Astrocyte (in vitro differentiated cells and primary cell): ENCODE data around the gene NCF2.

Source experiments
- EZH2 ChIP-seq: IDR thresholded peaks from 2 replicates; pipeline ENCODE4 v1.6.1; 2012; ENCODE audit warnings: mild to moderate bottlenecking, low read length, inconsistent platforms; ENCODE audit not compliant: insufficient read depth
- TF ChIP-seq, protein P1 (sequence below): IDR thresholded peaks from 2 replicates; pipeline ENCODE4 v1.5.1; 2011; ENCODE audit warnings: low read depth, mild to moderate bottlenecking, inconsistent platforms, low read length, moderate library complexity; ENCODE audit not compliant: insufficient read depth

DNA sequence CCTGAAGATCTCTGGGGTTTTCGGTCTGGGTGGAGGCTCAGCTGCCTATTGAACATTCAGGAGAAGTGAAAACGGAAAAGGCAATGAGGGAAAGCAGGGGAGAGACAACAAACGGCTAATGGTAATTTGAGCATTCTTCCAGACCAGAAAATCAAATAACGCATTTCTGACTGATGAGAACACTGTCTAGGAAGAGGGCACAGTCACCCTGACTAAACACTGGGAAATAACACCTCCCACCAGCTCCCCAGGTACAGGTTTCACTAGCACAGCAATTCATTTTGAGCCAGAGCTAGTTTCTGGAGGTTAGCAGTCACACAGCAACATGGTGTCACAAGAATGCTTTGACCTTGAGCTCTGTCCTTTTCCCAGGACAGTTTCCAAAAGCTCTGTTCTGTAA is 21.1 kb downstream of the NCF2 start:
- TF ChIP-seq, protein P1, sequence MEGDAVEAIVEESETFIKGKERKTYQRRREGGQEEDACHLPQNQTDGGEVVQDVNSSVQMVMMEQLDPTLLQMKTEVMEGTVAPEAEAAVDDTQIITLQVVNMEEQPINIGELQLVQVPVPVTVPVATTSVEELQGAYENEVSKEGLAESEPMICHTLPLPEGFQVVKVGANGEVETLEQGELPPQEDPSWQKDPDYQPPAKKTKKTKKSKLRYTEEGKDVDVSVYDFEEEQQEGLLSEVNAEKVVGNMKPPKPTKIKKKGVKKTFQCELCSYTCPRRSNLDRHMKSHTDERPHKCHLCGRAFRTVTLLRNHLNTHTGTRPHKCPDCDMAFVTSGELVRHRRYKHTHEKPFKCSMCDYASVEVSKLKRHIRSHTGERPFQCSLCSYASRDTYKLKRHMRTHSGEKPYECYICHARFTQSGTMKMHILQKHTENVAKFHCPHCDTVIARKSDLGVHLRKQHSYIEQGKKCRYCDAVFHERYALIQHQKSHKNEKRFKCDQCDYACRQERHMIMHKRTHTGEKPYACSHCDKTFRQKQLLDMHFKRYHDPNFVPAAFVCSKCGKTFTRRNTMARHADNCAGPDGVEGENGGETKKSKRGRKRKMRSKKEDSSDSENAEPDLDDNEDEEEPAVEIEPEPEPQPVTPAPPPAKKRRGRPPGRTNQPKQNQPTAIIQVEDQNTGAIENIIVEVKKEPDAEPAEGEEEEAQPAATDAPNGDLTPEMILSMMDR = no peak
- no peak for TF ChIP-seq EZH2
